ENCODE results near the gene DNASE1L1.

Gene DNASE1L1, protein sequence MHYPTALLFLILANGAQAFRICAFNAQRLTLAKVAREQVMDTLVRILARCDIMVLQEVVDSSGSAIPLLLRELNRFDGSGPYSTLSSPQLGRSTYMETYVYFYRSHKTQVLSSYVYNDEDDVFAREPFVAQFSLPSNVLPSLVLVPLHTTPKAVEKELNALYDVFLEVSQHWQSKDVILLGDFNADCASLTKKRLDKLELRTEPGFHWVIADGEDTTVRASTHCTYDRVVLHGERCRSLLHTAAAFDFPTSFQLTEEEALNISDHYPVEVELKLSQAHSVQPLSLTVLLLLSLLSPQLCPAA

DNA sequence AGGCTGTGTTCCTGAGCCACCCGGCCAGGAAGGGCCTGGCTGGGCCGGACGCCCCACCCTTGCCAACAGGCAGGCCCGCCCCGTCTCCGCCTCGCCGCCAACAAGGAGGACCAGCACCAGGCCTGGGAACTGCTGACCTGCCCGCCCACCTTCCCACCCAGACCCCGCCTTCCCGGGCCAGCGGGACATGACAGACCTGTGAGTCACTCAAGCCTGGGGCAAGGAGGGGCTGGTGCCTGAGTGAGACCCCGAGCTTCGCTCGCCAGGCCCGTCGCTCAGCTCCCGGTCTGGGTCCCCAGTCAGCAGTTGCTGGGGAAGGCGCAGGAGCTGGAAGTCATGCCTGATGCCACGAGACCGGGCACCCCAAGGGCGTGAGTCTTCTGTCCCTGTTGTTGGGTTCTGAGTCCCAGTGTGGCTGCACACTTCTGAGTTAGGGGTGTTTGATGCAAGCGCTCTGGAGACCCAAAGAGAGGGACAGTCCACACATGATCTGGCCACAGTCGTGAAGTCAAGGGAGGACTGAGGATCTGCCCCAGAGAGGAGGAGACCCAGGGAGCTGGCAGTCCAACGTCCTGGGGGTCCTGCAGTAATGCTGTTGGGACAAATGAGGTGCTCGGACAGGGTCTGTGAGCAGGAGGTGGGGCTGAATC, at the start of gene DNASE1L1:
DNASE1L1 (minus strand) TSS at position 33 of the 650 bp plus-strand sequence. CDS start 3,686 bp downstream, outside the sequence.
- Histone ChIP-seq H3K9me3 (ENCODE audit: control insufficient read depth in 1 of 2, low read length in 2 of 2) (no peaks in the 10 kb centered on the region), H3K4me1 (ENCODE audit: control insufficient read depth in 1 of 2, insufficient read depth in 2 of 2, low read length in 2 of 2) (peaks cover 7 to 10% of the 10 kb centered on the region in 2 donors), H3K27me3 (ENCODE audit: control insufficient read depth in 1 of 2, insufficient read depth in 2 of 2, low read length in 2 of 2) (no peaks in the 10 kb centered on the region), H3K27ac (ENCODE audit: low read depth, low read length) (peak within 1 kb of the TSS; percentile 78), H3K4me3 (ENCODE audit: low read depth in 1 of 2, low read length in 2 of 2) (peak within 1 kb of the TSS; percentile 51 to 72), H3K9ac (ENCODE audit: low read depth in 1 of 2, low read length in 2 of 2) (peak within 1 kb of the TSS; percentile 63 to 74), H3K36me3 (ENCODE audit: control insufficient read depth in 1 of 2, insufficient read depth in 2 of 2, low read length in 2 of 2) (no peaks in the 10 kb centered on the region)

DNA sequence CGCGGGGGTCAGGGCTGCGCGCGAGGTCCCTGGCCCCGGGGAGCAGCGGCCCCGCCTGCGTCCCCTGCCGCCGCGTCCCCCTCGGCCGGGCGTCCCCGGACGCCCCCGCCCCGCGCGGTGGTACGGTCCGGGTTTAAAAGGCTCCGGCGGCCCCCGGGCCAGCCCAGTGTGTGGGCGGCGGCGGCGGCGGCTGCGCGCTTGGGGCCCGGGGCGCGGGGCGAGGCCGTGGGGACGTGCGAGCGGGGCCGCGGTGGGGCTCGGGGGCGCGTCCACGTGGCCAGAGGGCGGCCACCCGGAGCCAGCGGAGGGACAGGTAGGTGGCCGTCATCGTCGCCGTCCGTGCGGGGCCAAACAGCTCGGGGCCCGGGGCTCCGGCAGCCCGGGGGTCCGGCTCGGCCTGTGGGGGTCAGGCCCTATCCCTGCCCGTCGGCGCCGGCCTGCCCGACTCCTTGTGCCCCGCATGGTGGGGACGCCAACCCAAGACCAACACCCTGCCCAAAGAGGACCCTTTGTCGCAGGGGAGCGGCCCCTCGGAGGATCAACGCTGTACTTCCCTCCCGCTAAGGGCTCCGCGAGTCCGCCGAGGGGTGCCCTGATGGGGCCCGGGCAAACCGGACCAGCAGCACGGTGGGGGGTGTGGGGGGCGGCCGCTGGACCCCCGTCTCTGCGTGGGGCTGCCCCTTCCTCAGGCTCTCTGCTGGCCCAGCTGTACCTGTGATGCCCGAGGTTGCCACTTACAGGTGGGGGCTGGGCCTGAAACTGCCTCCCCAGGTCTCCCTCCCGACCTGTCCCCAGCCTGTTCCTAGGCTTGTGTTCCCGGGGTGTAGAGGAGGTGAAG, 49.3 kb upstream of the DNASE1L1 start, which contains the start of gene PLXNA3:
PLXNA3 (plus strand) TSS at position 166 of the 838 bp plus-strand sequence. CDS start 1,903 bp downstream, outside the sequence.
- H3K9ac ChIP-seq (ENCODE audit: low read depth in 1 of 2, low read length in 2 of 2): peak within 1 kb of the TSS; percentile 43 to 51
- H3K36me3 ChIP-seq (ENCODE audit: control insufficient read depth in 1 of 2, insufficient read depth in 2 of 2, low read length in 2 of 2): peaks cover 3 to 5% of the 10 kb centered on the region in 2 donors
- H3K9me3 ChIP-seq (ENCODE audit: control insufficient read depth in 1 of 2, low read length in 2 of 2): no peaks in the 10 kb centered on the region
- no peaks in the 10 kb centered on the region for H3K27me3 ChIP-seq (ENCODE audit: control insufficient read depth in 1 of 2, insufficient read depth in 2 of 2, low read length in 2 of 2)
- peak within 1 kb of the TSS; percentile 60 to 64 for H3K4me3 ChIP-seq (ENCODE audit: low read depth in 1 of 2, low read length in 2 of 2)
- H3K4me1 ChIP-seq (ENCODE audit: control insufficient read depth in 1 of 2, insufficient read depth in 2 of 2, low read length in 2 of 2): peaks cover 6 to 8% of the 10 kb centered on the region in 2 donors
- peak within 1 kb of the TSS; percentile 32 for H3K27ac ChIP-seq (ENCODE audit: low read depth, low read length)

DNA sequence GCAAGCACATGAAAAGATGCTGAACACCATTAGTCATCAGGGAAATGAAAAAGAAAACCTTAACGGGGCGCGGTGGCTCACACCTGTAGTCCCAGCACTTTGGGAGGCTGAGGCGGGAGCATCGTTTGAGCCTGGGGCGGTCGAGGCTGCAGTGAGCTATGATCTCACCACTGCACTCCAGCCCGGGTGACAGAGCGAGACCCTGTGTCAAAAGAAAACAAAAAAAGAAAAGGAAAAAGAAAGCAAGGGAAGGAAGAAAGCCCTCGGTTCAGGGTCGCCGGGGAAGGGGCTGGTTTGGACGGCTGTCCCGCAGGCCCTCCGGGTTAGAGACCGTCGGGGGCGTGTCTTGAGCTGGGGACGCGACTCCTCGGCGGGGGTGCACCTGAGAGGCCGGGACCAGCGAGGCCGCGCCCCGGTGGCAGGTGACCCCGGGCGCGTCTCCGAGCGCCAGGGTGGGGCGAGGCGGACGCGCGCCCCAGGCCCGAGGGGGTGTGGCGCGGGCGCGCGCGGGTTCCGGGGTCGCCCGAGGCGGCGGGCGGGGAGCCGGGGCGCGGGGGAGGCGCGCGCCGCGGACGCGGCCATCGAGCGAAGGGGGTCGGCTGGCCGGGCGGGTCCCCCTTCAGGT, 48.5 kb upstream of the DNASE1L1 start:
- Histone ChIP-seq H3K4me1 (ENCODE audit: control insufficient read depth in 1 of 2, insufficient read depth in 2 of 2, low read length in 2 of 2) (peaks cover 6 to 8% of the 10 kb centered on the region in 2 donors), H3K36me3 (ENCODE audit: control insufficient read depth in 1 of 2, insufficient read depth in 2 of 2, low read length in 2 of 2) (peaks cover 5 to 6% of the 10 kb centered on the region in 2 donors), H3K4me3 (ENCODE audit: low read depth in 1 of 2, low read length in 2 of 2) (peak overlapping the region; percentile 38 to 62), H3K27me3 (ENCODE audit: control insufficient read depth in 1 of 2, insufficient read depth in 2 of 2, low read length in 2 of 2) (no peaks in the 10 kb centered on the region), H3K9ac (ENCODE audit: low read depth in 1 of 2, low read length in 2 of 2) (peak overlapping the region in 1 of 2 donors; percentile 38), H3K9me3 (ENCODE audit: control insufficient read depth in 1 of 2, low read length in 2 of 2) (no peaks in the 10 kb centered on the region), H3K27ac (ENCODE audit: low read depth, low read length) (no peak overlapping the region)

DNA sequence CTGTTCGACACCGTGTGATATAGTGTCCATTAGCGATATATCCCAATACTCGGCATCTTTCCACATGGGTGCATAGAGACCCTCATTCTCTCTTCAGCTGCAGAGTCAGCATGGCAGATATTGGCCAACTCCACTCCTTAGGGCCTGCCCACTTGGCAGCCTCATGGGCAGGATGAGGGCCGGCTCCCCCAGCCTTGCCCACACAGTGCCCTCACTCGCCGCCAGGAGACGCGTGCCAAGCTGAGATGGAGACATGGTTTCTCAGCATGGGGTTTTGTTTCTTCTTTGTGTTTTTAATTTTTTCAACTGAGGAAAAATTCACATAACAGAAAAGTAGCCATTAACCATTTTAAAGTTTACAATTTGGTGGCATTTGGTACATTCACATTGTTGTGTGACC, 43.8 kb upstream of the DNASE1L1 start:
- H3K9me3 ChIP-seq (ENCODE audit: control insufficient read depth in 1 of 2, low read length in 2 of 2): no peaks in the 10 kb centered on the region
- H3K27ac ChIP-seq (ENCODE audit: low read depth, low read length): no peak overlapping the region
- H3K4me3 ChIP-seq (ENCODE audit: low read depth in 1 of 2, low read length in 2 of 2): no peak overlapping the region
- peaks cover 0 to 23% of the 10 kb centered on the region in 2 donors for H3K36me3 ChIP-seq (ENCODE audit: control insufficient read depth in 1 of 2, insufficient read depth in 2 of 2, low read length in 2 of 2)
- H3K4me1 ChIP-seq (ENCODE audit: control insufficient read depth in 1 of 2, insufficient read depth in 2 of 2, low read length in 2 of 2): no peaks in the 10 kb centered on the region
- no peaks in the 10 kb centered on the region for H3K27me3 ChIP-seq (ENCODE audit: control insufficient read depth in 1 of 2, insufficient read depth in 2 of 2, low read length in 2 of 2)
- H3K9ac ChIP-seq (ENCODE audit: low read depth in 1 of 2, low read length in 2 of 2): no peak overlapping the region

DNA sequence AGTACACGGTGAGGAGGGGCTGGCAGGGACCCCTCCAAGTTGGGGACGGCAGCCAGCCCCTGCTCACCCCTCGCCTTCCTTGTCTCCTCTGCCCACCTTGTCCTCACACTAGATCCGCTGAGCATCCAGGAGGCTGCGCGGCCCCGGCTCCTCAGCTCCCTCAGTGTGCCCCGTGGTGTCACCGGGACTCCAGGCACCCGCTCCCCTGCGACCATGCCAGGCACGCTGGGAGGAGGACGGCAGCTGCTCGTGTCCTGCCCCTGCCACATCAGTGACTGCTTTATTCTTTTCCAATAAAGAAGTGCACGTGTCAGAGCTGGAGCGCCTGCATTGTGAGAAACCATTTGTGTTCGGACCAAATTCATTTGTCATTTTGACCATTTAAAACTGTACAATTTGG, 41.3 kb upstream of the DNASE1L1 start:
- Histone ChIP-seq H3K27me3 (ENCODE audit: control insufficient read depth in 1 of 2, insufficient read depth in 2 of 2, low read length in 2 of 2) (no peaks in the 10 kb centered on the region), H3K4me1 (ENCODE audit: control insufficient read depth in 1 of 2, insufficient read depth in 2 of 2, low read length in 2 of 2) (peaks cover 0 to 4% of the 10 kb centered on the region in 2 donors), H3K27ac (ENCODE audit: low read depth, low read length) (no peak overlapping the region), H3K36me3 (ENCODE audit: control insufficient read depth in 1 of 2, insufficient read depth in 2 of 2, low read length in 2 of 2) (peaks cover 0 to 28% of the 10 kb centered on the region in 2 donors), H3K4me3 (ENCODE audit: low read depth in 1 of 2, low read length in 2 of 2) (no peak overlapping the region), H3K9ac (ENCODE audit: low read depth in 1 of 2, low read length in 2 of 2) (no peak overlapping the region), H3K9me3 (ENCODE audit: control insufficient read depth in 1 of 2, low read length in 2 of 2) (no peaks in the 10 kb centered on the region)

DNA sequence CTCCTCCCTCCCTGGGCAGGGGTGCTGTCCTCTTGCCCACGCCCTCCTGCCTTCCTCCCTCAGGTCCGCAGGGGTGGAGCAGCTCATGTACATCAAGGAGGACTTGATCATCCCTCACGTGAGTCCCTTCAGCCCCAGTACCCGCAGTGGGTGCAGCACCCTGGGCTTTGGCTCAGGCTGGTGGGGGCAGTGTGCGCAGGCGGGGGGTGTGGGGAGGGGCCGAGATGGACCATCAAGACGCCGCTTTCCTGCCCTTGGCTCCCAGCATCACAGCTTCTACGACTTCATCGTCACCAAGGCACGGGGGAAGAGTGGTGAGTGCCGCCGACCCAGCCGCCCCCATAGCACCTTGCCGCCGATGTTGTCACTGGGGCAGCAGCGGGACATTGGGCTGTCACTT, 40.6 kb upstream of the DNASE1L1 start:
- H3K4me3 ChIP-seq (ENCODE audit: low read depth in 1 of 2, low read length in 2 of 2): no peak overlapping the region
- no peaks in the 10 kb centered on the region for H3K27me3 ChIP-seq (ENCODE audit: control insufficient read depth in 1 of 2, insufficient read depth in 2 of 2, low read length in 2 of 2)
- H3K4me1 ChIP-seq (ENCODE audit: control insufficient read depth in 1 of 2, insufficient read depth in 2 of 2, low read length in 2 of 2): peaks cover 7 to 11% of the 10 kb centered on the region in 2 donors
- H3K9ac ChIP-seq (ENCODE audit: low read depth in 1 of 2, low read length in 2 of 2): no peak overlapping the region
- no peak overlapping the region for H3K27ac ChIP-seq (ENCODE audit: low read depth, low read length)
- peaks cover 0 to 28% of the 10 kb centered on the region in 2 donors for H3K36me3 ChIP-seq (ENCODE audit: control insufficient read depth in 1 of 2, insufficient read depth in 2 of 2, low read length in 2 of 2)
- H3K9me3 ChIP-seq (ENCODE audit: control insufficient read depth in 1 of 2, low read length in 2 of 2): no peaks in the 10 kb centered on the region

DNA sequence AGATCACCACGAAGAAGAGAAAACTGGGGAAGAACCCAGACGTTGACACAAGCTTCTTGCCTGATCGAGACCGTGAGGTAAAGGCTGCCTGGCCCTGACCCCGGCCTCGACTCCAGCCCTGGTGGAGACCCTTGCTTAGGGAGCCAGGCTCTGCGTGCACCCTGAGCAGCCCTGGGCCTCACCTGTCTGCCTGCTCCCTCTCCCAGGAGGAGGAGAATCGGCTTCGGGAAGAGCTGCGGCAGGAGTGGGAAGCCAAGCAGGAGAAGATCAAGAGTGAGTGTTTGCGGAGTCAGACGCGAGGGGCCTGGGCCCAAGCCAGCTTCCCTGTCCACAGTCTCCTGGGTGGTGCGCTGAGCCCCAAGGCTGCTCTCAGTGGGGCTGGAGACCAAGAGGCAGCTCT, 39.4 kb upstream of the DNASE1L1 start:
- no peak overlapping the region for H3K27ac ChIP-seq (ENCODE audit: low read depth, low read length)
- no peak overlapping the region for H3K4me3 ChIP-seq (ENCODE audit: low read depth in 1 of 2, low read length in 2 of 2)
- H3K4me1 ChIP-seq (ENCODE audit: control insufficient read depth in 1 of 2, insufficient read depth in 2 of 2, low read length in 2 of 2): peaks cover 12% of the 10 kb centered on the region in 2 donors
- H3K9me3 ChIP-seq (ENCODE audit: control insufficient read depth in 1 of 2, low read length in 2 of 2): no peaks in the 10 kb centered on the region
- H3K36me3 ChIP-seq (ENCODE audit: control insufficient read depth in 1 of 2, insufficient read depth in 2 of 2, low read length in 2 of 2): peaks cover 0 to 28% of the 10 kb centered on the region in 2 donors
- H3K9ac ChIP-seq (ENCODE audit: low read depth in 1 of 2, low read length in 2 of 2): no peak overlapping the region
- no peaks in the 10 kb centered on the region for H3K27me3 ChIP-seq (ENCODE audit: control insufficient read depth in 1 of 2, insufficient read depth in 2 of 2, low read length in 2 of 2)

DNA sequence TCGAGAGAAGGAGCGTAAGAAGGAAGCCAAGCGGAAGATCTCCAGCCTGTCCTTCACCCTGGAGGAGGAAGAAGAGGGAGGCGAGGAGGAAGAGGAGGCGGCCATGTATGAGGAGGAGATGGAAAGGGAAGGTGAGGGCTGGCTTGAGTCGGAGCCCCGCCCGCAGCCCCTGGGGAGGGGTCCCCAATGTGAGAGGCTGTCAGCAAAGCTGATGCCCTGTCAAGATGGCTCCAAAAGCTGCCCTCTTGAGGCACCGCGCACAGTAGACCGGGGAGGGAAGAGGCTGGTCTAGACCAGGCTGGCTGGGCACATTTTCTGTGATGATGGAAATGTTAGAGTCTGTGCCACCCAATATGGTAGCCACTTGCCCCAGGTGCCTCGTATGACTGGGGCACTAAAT, 37.4 kb upstream of the DNASE1L1 start:
- no peak overlapping the region for H3K27ac ChIP-seq (ENCODE audit: low read depth, low read length)
- H3K27me3 ChIP-seq (ENCODE audit: control insufficient read depth in 1 of 2, insufficient read depth in 2 of 2, low read length in 2 of 2): no peaks in the 10 kb centered on the region
- no peaks in the 10 kb centered on the region for H3K9me3 ChIP-seq (ENCODE audit: control insufficient read depth in 1 of 2, low read length in 2 of 2)
- H3K36me3 ChIP-seq (ENCODE audit: control insufficient read depth in 1 of 2, insufficient read depth in 2 of 2, low read length in 2 of 2): peaks cover 0 to 36% of the 10 kb centered on the region in 2 donors
- no peak overlapping the region for H3K9ac ChIP-seq (ENCODE audit: low read depth in 1 of 2, low read length in 2 of 2)
- no peak overlapping the region for H3K4me3 ChIP-seq (ENCODE audit: low read depth in 1 of 2, low read length in 2 of 2)
- peaks cover 12 to 14% of the 10 kb centered on the region in 2 donors for H3K4me1 ChIP-seq (ENCODE audit: control insufficient read depth in 1 of 2, insufficient read depth in 2 of 2, low read length in 2 of 2)

DNA sequence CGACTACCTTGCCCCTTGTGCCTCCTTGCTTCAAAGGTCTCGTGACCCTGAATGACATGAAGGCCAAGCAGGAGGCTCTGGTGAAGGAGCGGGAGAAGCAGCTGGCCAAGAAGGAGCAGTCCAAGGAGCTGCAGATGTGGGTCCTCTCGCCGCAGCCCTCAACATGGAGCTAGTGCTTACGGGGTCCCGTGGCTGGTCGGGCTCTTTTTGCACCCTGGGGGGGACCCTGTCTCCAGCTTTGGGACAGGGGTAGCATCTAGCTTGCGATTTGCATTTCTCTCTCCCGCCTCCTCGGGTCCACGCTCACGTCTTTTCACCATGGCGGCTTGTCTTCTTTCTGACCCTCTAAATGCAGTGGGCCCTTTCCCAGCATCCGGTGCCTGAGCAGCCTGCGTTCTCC, 36.7 kb upstream of the DNASE1L1 start:
- Histone ChIP-seq H3K4me3 (ENCODE audit: low read depth in 1 of 2, low read length in 2 of 2) (no peak overlapping the region), H3K4me1 (ENCODE audit: control insufficient read depth in 1 of 2, insufficient read depth in 2 of 2, low read length in 2 of 2) (peaks cover 12 to 14% of the 10 kb centered on the region in 2 donors), H3K9me3 (ENCODE audit: control insufficient read depth in 1 of 2, low read length in 2 of 2) (no peaks in the 10 kb centered on the region), H3K36me3 (ENCODE audit: control insufficient read depth in 1 of 2, insufficient read depth in 2 of 2, low read length in 2 of 2) (peaks cover 0 to 36% of the 10 kb centered on the region in 2 donors), H3K9ac (ENCODE audit: low read depth in 1 of 2, low read length in 2 of 2) (no peak overlapping the region), H3K27me3 (ENCODE audit: control insufficient read depth in 1 of 2, insufficient read depth in 2 of 2, low read length in 2 of 2) (no peaks in the 10 kb centered on the region), H3K27ac (ENCODE audit: low read depth, low read length) (no peak overlapping the region)
